Measurements from ENCODE around the gene TMEM145. TPM values are rescaled to one million over a fixed set of nuclear protein-coding genes. Genes with fewer than 3 reads are reported as not detected.

Gene TMEM145
- total RNA-seq, 1 donor from 2014 or later = 0.16 TPM

- peak; percentile 34 for DNase-seq (ENCODE audit: missing footprints)
- intact Hi-C loops (cut with DNase I) = no loop called here
- ATAC-seq = no peak
Observed at GRCh38 chr19:42368360-42368759, 55.3 kb downstream of the TMEM145 start.

DNA sequence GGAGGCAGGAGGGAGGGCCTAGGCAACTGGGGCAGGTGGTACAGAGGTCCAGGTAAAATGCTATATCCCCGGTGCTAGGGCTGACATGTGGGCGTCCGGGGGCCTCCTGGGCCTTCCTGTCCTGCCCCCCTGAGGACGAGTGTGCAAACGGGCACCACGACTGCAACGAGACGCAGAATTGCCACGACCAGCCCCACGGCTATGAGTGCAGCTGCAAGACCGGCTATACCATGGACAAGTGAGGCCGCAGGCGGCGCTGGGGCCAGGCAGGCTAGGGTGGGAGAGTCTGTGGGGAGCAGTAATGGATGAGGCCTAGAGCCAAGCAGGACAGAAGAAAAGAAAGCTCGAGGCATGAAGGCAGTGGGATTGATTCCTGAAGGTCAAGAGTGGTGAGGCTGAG lies 55.7 kb downstream of the TMEM145 start:
- DNase-seq (ENCODE audit: missing footprints) = peak; percentile 44
- no peak for ATAC-seq
- intact Hi-C loops (cut with DNase I) = no loop called here

DNA sequence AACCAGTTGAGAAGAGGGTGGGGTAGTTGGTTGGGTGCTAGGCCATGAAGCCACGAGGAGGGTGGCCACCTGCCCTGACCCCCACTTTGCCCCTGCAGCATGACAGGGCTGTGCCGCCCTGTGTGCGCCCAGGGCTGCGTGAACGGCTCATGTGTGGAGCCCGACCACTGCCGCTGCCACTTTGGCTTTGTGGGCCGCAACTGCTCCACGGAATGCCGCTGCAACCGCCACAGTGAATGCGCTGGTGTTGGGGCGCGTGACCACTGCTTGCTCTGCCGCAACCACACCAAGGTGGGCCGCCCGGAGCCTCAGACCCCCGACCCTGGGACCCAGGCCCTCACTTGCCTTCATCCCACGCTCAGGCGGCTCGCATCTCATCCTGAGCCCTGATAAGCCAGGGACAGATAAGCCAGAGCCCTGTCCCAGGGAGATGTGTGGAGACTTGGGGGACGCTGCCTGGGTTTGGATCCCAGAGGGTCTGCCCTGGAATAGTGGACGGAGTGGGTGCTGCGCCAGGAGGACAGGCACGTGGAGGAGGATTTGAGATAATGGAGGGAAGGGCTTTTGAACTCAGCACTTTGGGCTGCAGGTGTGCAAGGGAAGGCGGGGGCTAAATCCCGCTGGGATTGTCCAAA lies 56.4 kb downstream of the TMEM145 start:
- ATAC-seq (no peak), DNase-seq (ENCODE audit: missing footprints) (peak; percentile 37)
- intact Hi-C loops (cut with DNase I) = no loop called here

DNA sequence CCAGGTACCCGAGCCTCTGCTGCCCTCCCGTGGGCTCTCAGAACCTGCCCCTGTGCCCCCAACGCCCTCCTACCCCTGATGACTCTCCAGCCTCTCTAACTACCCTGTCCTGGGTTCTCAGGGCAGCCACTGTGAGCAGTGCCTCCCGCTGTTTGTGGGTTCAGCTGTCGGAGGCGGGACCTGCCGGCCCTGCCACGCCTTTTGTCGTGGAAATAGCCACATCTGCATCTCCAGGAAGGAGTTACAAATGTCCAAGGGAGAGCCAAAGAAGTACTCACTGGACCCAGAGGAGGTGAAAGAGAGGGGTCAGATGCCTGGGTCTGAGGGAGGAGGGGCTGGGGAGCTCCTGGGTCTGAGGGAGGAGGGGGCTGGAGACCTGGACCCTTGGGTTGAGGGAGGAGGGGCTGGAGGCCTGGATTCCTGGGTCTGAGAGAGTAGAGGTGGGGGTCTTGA lies 57.0 kb downstream of the TMEM145 start:
- intact Hi-C loops (cut with DNase I) = no loop called here
- peak; percentile 57 for DNase-seq (ENCODE audit: missing footprints)
- ATAC-seq = no peak

DNA sequence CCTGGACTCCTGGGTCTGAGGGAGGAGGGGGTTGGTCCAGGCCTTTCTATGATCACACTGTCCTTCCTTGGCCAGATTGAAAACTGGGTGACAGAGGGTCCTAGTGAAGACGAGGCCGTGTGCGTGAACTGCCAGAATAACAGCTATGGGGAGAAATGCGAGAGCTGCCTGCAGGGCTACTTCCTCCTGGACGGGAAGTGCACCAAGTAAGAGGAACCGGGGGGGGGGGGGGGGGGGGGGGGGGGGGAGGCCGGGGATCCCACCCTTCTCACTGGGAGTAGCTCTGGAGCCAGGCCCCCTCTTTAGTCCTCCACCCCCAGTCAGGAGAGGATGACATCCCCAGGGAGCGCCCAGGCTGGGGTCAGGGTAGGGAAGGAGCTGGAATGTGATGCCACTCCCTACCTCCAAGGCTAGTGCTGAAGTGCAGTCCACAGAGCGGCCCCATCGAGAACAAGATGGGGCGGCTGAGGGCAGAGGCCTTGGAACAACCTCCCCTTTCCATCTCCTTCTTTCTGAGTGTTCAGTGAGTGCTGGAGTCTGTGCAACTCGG lies 57.6 kb downstream of the TMEM145 start:
- intact Hi-C loops (cut with DNase I) = no loop called here
- ATAC-seq = no peak
- DNase-seq (ENCODE audit: missing footprints) = peak; percentile 54

Small RNA genes lying within 50 kb of the gene (microRNA-seq; reads per million reads assigned to microRNA genes)
- gene MIR8077 = not detected

Other genes with a start within 250 kb of the TMEM145 start
- gene GRIK5, start 243.1 kb upstream of the TMEM145 start, total RNA-seq = 5.1 TPM
- 9.1 TPM for gene ZNF574, start 237.1 kb upstream of the TMEM145 start, total RNA-seq
- 1.5 TPM for gene POU2F2, start 180.9 kb upstream of the TMEM145 start, total RNA-seq
- 16.7 TPM for gene DEDD2, start 95.6 kb upstream of the TMEM145 start, total RNA-seq
- gene ZNF526, start 93.0 kb upstream of the TMEM145 start, total RNA-seq = 6.1 TPM
- 36.3 TPM for gene GSK3A, start 70.7 kb upstream of the TMEM145 start, total RNA-seq
- 44.4 TPM for gene ERF, start 58.2 kb upstream of the TMEM145 start, total RNA-seq
- gene CIC, start 44.1 kb upstream of the TMEM145 start, total RNA-seq = 34.6 TPM
- gene PRR19, start 11.2 kb upstream of the TMEM145 start, total RNA-seq = 0.51 TPM
- gene PAFAH1B3, start 10.7 kb upstream of the TMEM145 start, total RNA-seq = 3.7 TPM
- 32.6 TPM for gene MEGF8, start 12.3 kb downstream of the TMEM145 start, total RNA-seq
- 0.87 TPM for gene CNFN, start 77.0 kb downstream of the TMEM145 start, total RNA-seq
- gene LIPE, start 114.1 kb downstream of the TMEM145 start, total RNA-seq = 67.7 TPM
- gene CXCL17, start 129.6 kb downstream of the TMEM145 start, total RNA-seq = not detected
- gene CEACAM1, start 215.2 kb downstream of the TMEM145 start, total RNA-seq = 4.3 TPM